Measurements from ENCODE around the gene ZKSCAN4. TPM values are rescaled to one million over a fixed set of nuclear protein-coding genes. Genes with fewer than 3 reads are reported as not detected.

Gene ZKSCAN4
- total and polyA plus RNA-seq, 10 of the 15 experiments (the other 5 are each of a cell fraction or from before 2014, with no cell fraction given) = 3.0 to 6.5 (median 5.0) TPM

- Histone ChIP-seq H3K4me2 (ENCODE audit: control insufficient read depth, insufficient read depth) (no peak overlapping the region), H3K9me3 (replicated peaks; ENCODE audit: control insufficient read depth, insufficient read depth, low read length) (peaks cover 4% of the 10 kb centered on the region; the same call in 2 of the 3 replicates), H3K9ac (ENCODE audit: control insufficient read depth, insufficient read depth, low read length) (no peak overlapping the region), H3K4me1 (ENCODE audit: control insufficient read depth, insufficient read depth, low read length) (peaks cover 5% of the 10 kb centered on the region; the same call in 1 of the 2 replicates), H3K36me3 (ENCODE audit: control insufficient read depth in 2 of 2, insufficient read depth in 2 of 2, low read length in 1 of 2) (no peaks in the 10 kb centered on the region), H3K79me2 (ENCODE audit: control insufficient read depth, insufficient read depth, low read length) (no peaks in the 10 kb centered on the region), H3K4me3 (no peak overlapping the region), H2AFZ (ENCODE audit: control insufficient read depth, low read depth, low read length) (no peak overlapping the region), H4K20me1 (ENCODE audit: control insufficient read depth, insufficient read depth) (no peaks in the 10 kb centered on the region), H3K27ac (ENCODE audit: control insufficient read depth, insufficient read depth) (no peak overlapping the region), H3K27me3 (replicated peaks in 1 of 2; ENCODE audit: control insufficient read depth in 2 of 2, insufficient read depth in 2 of 2, low read length in 1 of 2) (peaks cover 0 to 11% of the 10 kb centered on the region in 2 experiments)
- no TSS peak for BruUV-seq (replicated peaks)
- no peak for DNase-seq (ENCODE audit: low read depth, low spot score)
- intact Hi-C loops (cut with micrococcal nuclease; ENCODE audit: unreplicated experiment) = no loop called here
- ATAC-seq = no peak
- ChIA-PET POLR2A (no interaction called here), CTCF (no interaction called here), SMC1A (ENCODE audit: uncharacterized antibody, unreplicated experiment) (no interaction called here), RAD21 (ENCODE audit: unreplicated experiment) (interaction anchor here (1.6 kb wide), 1 partner anchor 150 kb away, joined by 6 read pairs; no protein-coding TSS in a partner anchor)
- in situ Hi-C loops (cut with MboI) = no loop called here
- 59% methylated on average over 1 of the region's 1 CpG for WGBS (ENCODE audit: insufficient coverage, insufficient replicate concordance, low lambda C conversion rate, missing lambda C conversion rate)
- FAIRE-seq = no peak
- TF ChIP-seq POLR2AphosphoS5 (IDR thresholded peaks at IDR 0.05; ENCODE audit: low read length) (no peak), SUZ12 (IDR thresholded peaks at IDR 0.05; ENCODE audit: unreplicated experiment) (no peak), DPF2 (IDR thresholded peaks at IDR 0.05) (no peak), KDM1A (IDR thresholded peaks at IDR 0.05; ENCODE audit: borderline replicate concordance) (no peak), ASH2L (IDR thresholded peaks at IDR 0.05; ENCODE audit: borderline replicate concordance, low read depth) (no peak), SRF (IDR thresholded peaks at IDR 0.05; ENCODE audit: low read depth in 2 of 2, low read length in 2 of 2) (no peak), NFYA (IDR thresholded peaks at IDR 0.05; ENCODE audit: borderline replicate concordance, low read depth, low read length) (no peak), RBBP5 (conservative IDR thresholded peaks at IDR 0.05) (no peak), WRNIP1 (IDR thresholded peaks at IDR 0.05; ENCODE audit: borderline replicate concordance, low read depth, low read length) (no peak), ZNF687 (IDR thresholded peaks at IDR 0.05) (no peak), EED (IDR thresholded peaks at IDR 0.05; ENCODE audit: low read depth) (no peak), RAD21 (IDR thresholded peaks at IDR 0.05; ENCODE audit: insufficient read depth, low read depth, low read length) (no peak), SIN3A (IDR thresholded peaks at IDR 0.05; ENCODE audit: low read depth, low read length) (no peak)
These were observed 46.2 kb downstream of the ZKSCAN4 start for GRCh38 chr6:28205879-28206278.

All from GM12878 (cell line).